GM18951 (cell line): ENCODE measurements around the gene TOX2.

Source experiments
- POLR2A ChIP-seq: IDR thresholded peaks from 4 replicates; pipeline ENCODE4 v1.6.1; 2011; ENCODE audit warnings: mild to moderate bottlenecking; ENCODE audit not compliant: insufficient read length, insufficient read depth; ENCODE audit errors: extremely low read depth
- in situ Hi-C: fragments of 300-500 bp; cut with MboI; formaldehyde crosslinking; loops from one replicate; pipeline ENCODE4 v1.12.0; 2022; ENCODE audit warnings: low sequenced_read_pairs, mixed read lengths, inconsistent platforms; ENCODE audit not compliant: unreplicated experiment

TOX2 gene

GRCh38 chr20:44026647-44027342, 112.1 kb downstream of the TOX2 start:
- in situ Hi-C loops = no loop called here
- no peak for TF ChIP-seq POLR2A

- in situ Hi-C loops = no loop called here
- TF ChIP-seq POLR2A = no peak
Measured at GRCh38 chr20:44027343-44028002, 112.8 kb downstream of the TOX2 start.

- in situ Hi-C loops = no loop called here
- no peak for TF ChIP-seq POLR2A
Measured at GRCh38 chr20:44028003-44028730, 113.5 kb downstream of the TOX2 start.

- in situ Hi-C loops = no loop called here
- no peak for TF ChIP-seq POLR2A
Measured at GRCh38 chr20:44028868-44029847, 114.5 kb downstream of the TOX2 start.

GRCh38 chr20:44029848-44030230, 115.2 kb downstream of the TOX2 start:
- no peak for TF ChIP-seq POLR2A
- in situ Hi-C loops = no loop called here

- in situ Hi-C loops = no loop called here
- no peak for TF ChIP-seq POLR2A
Measured at GRCh38 chr20:44030394-44030793, 115.7 kb downstream of the TOX2 start.

GRCh38 chr20:44031001-44031574, 116.4 kb downstream of the TOX2 start:
- no peak for TF ChIP-seq POLR2A
- in situ Hi-C loops = no loop called here

GRCh38 chr20:44031781-44032582, 117.3 kb downstream of the TOX2 start:
- in situ Hi-C loops = no loop called here
- TF ChIP-seq POLR2A = no peak

- no peak for TF ChIP-seq POLR2A
Measured at GRCh38 chr20:44032583-44033331, 118.1 kb downstream of the TOX2 start.

GRCh38 chr20:44033344-44033743, 118.7 kb downstream of the TOX2 start:
- in situ Hi-C loops = no loop called here
- TF ChIP-seq POLR2A = no peak

More at GRCh38 chr20:44032583-44033331, 118.1 kb downstream of the TOX2 start:
- in situ Hi-C loops = no loop called here

GRCh38 chr20:44033873-44034272, 119.2 kb downstream of the TOX2 start:
- in situ Hi-C loops = no loop called here
- TF ChIP-seq POLR2A = no peak
